HEK293T (cell line): ENCODE measurements around the gene MADD.

Source experiments
- CTCF ChIA-PET: fragments of 350-600 bp; formaldehyde crosslinking; extraction: SDS; loops from one replicate; lab custom pipeline; 2021; ENCODE audit warnings: antibody characterized with exemption, inconsistent platforms; lab: Yijun Ruan, JAX
- POLR2A ChIA-PET: fragments of 350-600 bp; formaldehyde crosslinking; extraction: SDS; loops from one replicate; lab custom pipeline; 2020; ENCODE audit warnings: antibody characterized with exemption, inconsistent platforms; lab: Yijun Ruan, JAX
- DNase-seq: peaks from one replicate; pipeline ENCODE4 v3.0.0; 2012; ENCODE audit warnings: mixed read lengths; ENCODE audit errors: extremely low spot score
- ARNT ChIP-seq: fragments of 450-650 bp; IDR thresholded peaks from 2 replicates; pipeline ENCODE4 v1.6.1; 2017; ENCODE audit warnings: mild to moderate bottlenecking
- BHLHE40 ChIP-seq: fragments of 450-650 bp; IDR thresholded peaks from 2 replicates; pipeline ENCODE4 v1.6.1; 2016; ENCODE audit warnings: mild to moderate bottlenecking, moderate library complexity, borderline replicate concordance
- CTBP1 ChIP-seq: fragments of 450-650 bp; IDR thresholded peaks from 2 replicates; pipeline ENCODE4 v1.6.1; 2016; ENCODE audit warnings: borderline replicate concordance
- ELF4 ChIP-seq: fragments of 450-650 bp; IDR thresholded peaks from 2 replicates; pipeline ENCODE4 v1.6.1; 2017; ENCODE audit warnings: antibody characterized with exemption
- FOXA1 ChIP-seq: fragments of 450-650 bp; IDR thresholded peaks from 2 replicates; pipeline ENCODE4 v1.6.1; 2016; ENCODE audit warnings: mild to moderate bottlenecking
- FOXK2 ChIP-seq: fragments of 450-650 bp; IDR thresholded peaks from 2 replicates; pipeline ENCODE4 v1.6.1; 2016; ENCODE audit warnings: mild to moderate bottlenecking
- FOXM1 ChIP-seq: fragments of 450-650 bp; IDR thresholded peaks from 2 replicates; pipeline ENCODE4 v1.6.1; 2017; ENCODE audit warnings: mild to moderate bottlenecking, borderline replicate concordance
- HDGF ChIP-seq: fragments of 450-650 bp; IDR thresholded peaks from 2 replicates; pipeline ENCODE4 v1.6.1; 2017; ENCODE audit warnings: antibody characterized with exemption, borderline replicate concordance
- L3MBTL2 ChIP-seq: fragments of 450-650 bp; conservative IDR thresholded peaks from 2 replicates; pipeline ENCODE4 v1.6.1; 2016; ENCODE audit warnings: mild to moderate bottlenecking
- LEF1 ChIP-seq: fragments of 450-650 bp; IDR thresholded peaks from 2 replicates; pipeline ENCODE4 v1.6.1; 2017; ENCODE audit warnings: mild to moderate bottlenecking, borderline replicate concordance
- NFRKB ChIP-seq: fragments of 450-650 bp; IDR thresholded peaks from 2 replicates; pipeline ENCODE4 v1.6.1; 2016; ENCODE audit warnings: mild to moderate bottlenecking, moderate library complexity
- SP1 ChIP-seq: fragments of 450-650 bp; IDR thresholded peaks from 2 replicates; pipeline ENCODE4 v1.6.1; 2017
- SUZ12 ChIP-seq: fragments of 450-650 bp; IDR thresholded peaks from 2 replicates; pipeline ENCODE4 v1.6.1; 2016; ENCODE audit warnings: mild to moderate bottlenecking
- TARDBP ChIP-seq: fragments of 450-650 bp; IDR thresholded peaks from 2 replicates; pipeline ENCODE4 v1.6.1; 2016
- ZNF384 ChIP-seq: fragments of 450-650 bp; IDR thresholded peaks from 2 replicates; pipeline ENCODE4 v1.6.1; 2016
- TF ChIP-seq, protein P1 (sequence below): fragments of 450-650 bp; IDR thresholded peaks from 2 replicates; pipeline ENCODE4 v1.6.1; 2016

Gene MADD

DNA sequence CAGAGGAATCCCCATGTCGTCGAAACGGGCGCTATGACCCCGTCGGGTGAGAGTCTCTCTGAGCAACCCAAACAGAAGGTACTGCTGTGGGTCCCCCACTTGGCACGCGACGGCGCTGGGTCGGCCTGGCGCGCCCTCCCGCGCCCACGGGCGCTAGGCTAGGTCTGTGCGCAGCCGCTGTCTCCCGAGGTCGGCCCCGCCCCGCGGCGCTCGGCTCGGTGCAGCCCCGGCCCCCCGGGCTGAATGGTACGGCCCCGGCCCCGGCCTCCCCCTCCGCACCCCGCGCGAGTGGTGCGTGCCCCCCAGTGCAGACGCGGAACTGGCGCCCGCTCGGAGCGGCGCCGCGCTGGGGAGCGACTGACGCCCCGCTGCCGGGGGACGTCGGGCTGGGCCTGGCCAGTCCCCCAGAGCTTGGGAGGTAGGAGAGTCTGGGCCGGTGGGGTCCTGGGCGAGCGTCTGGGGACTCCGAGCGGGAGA, at the start of gene MADD:
TSS of gene MADD (plus strand) at position 305 of the 477 bp plus-strand sequence.
- TF ChIP-seq ZNF384: no peak
- TF ChIP-seq HDGF: no peak
- TF ChIP-seq, protein P1, sequence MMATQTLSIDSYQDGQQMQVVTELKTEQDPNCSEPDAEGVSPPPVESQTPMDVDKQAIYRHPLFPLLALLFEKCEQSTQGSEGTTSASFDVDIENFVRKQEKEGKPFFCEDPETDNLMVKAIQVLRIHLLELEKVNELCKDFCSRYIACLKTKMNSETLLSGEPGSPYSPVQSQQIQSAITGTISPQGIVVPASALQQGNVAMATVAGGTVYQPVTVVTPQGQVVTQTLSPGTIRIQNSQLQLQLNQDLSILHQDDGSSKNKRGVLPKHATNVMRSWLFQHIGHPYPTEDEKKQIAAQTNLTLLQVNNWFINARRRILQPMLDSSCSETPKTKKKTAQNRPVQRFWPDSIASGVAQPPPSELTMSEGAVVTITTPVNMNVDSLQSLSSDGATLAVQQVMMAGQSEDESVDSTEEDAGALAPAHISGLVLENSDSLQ: no peak
- no peak for TF ChIP-seq FOXA1
- no peak for TF ChIP-seq NFRKB
- TF ChIP-seq L3MBTL2: no peak
- TF ChIP-seq ELF4: no peak
- POLR2A ChIA-PET: interaction anchor here (1.0 to 2.2 kb wide), 3 partner anchors 21 to 82 kb away, joined by 4 to 9 read pairs (median 5); partner anchors contain the start of genes ACP2 and DDB2

DNA sequence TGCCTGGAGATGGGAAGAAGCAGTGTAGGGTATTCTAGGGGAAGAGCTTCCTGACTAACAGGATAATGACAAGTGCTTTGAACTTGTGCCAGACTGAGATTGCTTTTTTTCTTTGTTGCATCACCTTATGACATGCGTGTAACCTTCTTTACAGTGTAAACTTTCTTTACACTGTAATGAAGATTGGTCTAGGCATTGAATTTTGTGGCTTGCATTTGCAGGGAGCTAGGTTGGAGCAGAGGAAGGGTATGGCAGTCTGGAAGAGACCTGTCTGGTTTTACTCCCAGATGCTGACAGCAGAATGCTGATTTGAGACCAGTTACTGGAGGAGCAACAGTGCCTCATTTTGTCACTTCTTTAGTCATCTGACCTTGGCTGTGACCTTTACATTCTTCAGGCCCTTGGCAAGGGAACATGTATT, 49.5 kb upstream of the MADD start:
- no peak for DNase-seq
- ChIA-PET CTCF (interaction anchor here (0.7 kb wide), 1 partner anchor 14 kb away, joined by 3 read pairs; no protein-coding TSS in a partner anchor), POLR2A (interaction anchor here (1.1 to 1.2 kb wide), 2 partner anchors 14 to 35 kb away, joined by 3 to 4 read pairs; no protein-coding TSS in a partner anchor)
- TF ChIP-seq L3MBTL2 (no peak), ZNF384 (no peak), FOXK2 (no peak), LEF1 (no peak), TARDBP (no peak), SUZ12 (no peak), CTBP1 (no peak), SP1 (no peak), ARNT (no peak), NFRKB (no peak), HDGF (no peak), ELF4 (no peak), FOXA1 (no peak), FOXM1 (no peak), BHLHE40 (no peak)
- TF ChIP-seq, protein P1: no peak

More for the DNA sequence above, at the start of gene MADD:
- CTCF ChIA-PET: no interaction called here
- peak; percentile 84 for DNase-seq

DNA sequence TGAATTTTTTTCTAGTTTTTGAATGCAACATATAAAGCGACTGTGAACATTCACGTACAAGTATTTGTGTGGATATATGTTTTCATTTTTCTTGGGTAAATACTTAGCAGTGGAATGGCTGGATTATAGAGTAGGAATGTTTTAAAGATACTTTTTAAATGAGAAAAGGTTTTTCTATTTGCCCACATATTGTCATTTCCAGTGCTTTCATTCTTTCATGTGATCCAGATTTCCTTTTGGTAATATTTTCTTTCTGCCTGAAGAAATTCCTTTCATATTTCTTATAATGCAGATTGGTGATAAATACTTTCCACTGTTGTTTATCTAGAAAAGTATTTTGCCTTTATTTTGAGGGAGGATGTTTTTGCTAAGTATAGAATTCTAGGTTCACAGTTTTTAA, 47.2 kb upstream of the MADD start:
- CTCF ChIA-PET: no interaction called here
- POLR2A ChIA-PET: no interaction called here
- TF ChIP-seq LEF1 (no peak), L3MBTL2 (no peak), BHLHE40 (no peak), ARNT (no peak)
- TF ChIP-seq, protein P1: no peak
- DNase-seq: no peak

DNA sequence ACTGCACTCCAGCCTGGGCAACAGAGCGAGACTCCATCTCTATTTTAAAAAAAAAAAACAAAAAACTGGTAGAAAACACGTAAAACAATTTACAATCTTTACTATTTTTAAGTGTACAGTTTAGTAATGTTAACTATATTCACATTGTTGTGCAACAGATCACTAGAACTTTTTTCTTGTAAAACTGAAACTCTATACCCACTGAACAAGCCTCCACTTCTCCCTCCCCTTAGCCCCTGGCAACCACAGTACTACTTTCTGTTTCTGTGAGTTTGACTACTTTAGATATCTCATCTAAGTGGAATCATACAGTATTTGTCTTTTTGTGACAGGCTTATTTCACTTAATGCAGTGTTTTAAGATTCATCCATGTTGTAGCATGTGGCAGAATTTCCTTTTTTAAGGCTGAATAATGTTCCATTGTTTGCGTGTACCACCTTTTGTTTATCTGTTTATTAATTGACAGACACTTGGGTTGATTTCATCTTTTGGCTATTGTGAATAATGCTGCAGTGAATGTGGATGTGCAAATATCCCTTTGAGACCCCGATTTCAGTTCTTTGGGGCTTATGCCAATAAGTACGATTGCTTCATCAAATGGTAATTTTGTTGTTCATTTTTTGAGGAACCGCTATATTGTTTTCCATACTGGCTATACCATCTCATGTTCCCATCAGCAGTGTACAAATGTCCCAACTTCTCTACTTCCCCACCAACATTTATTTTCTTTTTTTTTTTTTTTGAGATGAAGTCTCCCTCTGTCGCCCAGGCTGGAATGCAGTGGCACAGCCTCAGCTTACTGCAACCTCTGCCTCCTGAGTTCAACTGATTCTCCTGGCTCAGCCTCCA, 44.2 kb upstream of the MADD start:
- CTCF ChIA-PET: no interaction called here
- DNase-seq: no peak
- TF ChIP-seq ELF4 (no peak), BHLHE40 (no peak), SUZ12 (no peak)
- POLR2A ChIA-PET: interaction anchor here (1.0 kb wide), 1 partner anchor 12 kb away, joined by 3 read pairs; no protein-coding TSS in a partner anchor

DNA sequence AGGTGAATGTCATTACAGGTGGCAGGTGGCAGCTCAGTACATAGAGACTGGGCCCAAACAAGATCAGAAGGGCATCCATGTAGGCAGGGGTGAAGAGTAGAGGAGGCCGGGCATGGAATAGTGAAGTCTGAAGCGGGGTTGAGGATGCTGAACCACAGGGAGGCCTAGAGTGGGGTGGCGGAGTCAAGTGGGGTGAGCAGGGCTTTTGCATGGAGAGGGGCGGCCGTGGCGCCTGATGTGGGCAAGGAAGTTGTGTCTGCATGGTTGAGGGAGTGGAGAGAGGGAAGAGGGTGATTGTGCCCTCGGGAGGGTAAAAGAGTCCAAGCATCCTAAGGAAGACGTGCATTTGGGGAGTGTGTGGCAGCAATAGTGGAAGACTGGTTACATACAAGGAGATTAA, 40.8 kb upstream of the MADD start:
- TF ChIP-seq ELF4 (no peak), TARDBP (no peak), FOXA1 (no peak)
- ChIA-PET POLR2A (interaction anchor here (1.5 kb wide), 1 partner anchor 19 kb away, joined by 10 read pairs; the partner anchor contains the start of gene ACP2), CTCF (no interaction called here)
- no peak for DNase-seq

DNA sequence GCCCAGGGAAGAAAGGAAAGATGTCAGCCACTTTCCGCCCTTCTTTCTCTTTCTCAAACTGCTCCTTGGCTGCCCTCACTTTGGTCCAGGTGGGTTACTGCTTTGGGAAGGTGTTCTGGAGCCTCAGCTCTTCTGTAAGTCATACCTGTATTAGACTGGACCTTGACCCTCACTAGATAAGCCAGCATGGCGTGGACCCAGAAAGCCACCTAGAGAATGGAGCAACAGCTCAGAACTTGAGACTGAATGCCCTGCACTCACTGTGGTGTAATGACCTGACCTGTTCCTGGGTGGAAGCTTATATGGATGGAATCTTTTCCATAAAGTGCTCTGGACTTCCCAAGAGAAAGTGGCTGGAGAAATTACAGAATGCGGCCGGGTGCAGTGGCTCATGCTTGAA, 36.9 kb upstream of the MADD start:
- ChIA-PET CTCF (no interaction called here), POLR2A (interaction anchor here (0.8 to 1.8 kb wide), 3 partner anchors 15 to 26 kb away, joined by 3 to 18 read pairs (median 4); partner anchors contain the start of genes ACP2 and DDB2)
- TF ChIP-seq NFRKB: no peak
- TF ChIP-seq BHLHE40: no peak
- TF ChIP-seq CTBP1: no peak
- no peak for TF ChIP-seq SUZ12
- no peak for TF ChIP-seq SP1
- no peak for TF ChIP-seq FOXM1
- TF ChIP-seq ZNF384: no peak
- TF ChIP-seq HDGF: no peak
- no peak for TF ChIP-seq FOXA1
- no peak for TF ChIP-seq L3MBTL2
- TF ChIP-seq, protein P1: no peak
- no peak for TF ChIP-seq ARNT
- no peak for TF ChIP-seq TARDBP
- no peak for TF ChIP-seq LEF1
- TF ChIP-seq FOXK2: no peak
- TF ChIP-seq ELF4: no peak
- DNase-seq: no peak
